GM18517 (cell line): ENCODE results near the gene SRGN.
"Not testable (repeated sequence)": the region's sequence is repeated elsewhere in the genome, so short reads cannot be mapped to it uniquely, and the experiment has no call there.

ENCODE experiments used
- ATAC-seq: cut with Tn5 transposase; IDR thresholded peaks from one replicate; pipeline ENCODE4 v1.9.1; 2021; ENCODE audit warnings: mild to moderate bottlenecking, moderate library complexity; ENCODE audit not compliant: unreplicated experiment

Gene SRGN, protein sequence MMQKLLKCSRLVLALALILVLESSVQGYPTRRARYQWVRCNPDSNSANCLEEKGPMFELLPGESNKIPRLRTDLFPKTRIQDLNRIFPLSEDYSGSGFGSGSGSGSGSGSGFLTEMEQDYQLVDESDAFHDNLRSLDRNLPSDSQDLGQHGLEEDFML

DNA sequence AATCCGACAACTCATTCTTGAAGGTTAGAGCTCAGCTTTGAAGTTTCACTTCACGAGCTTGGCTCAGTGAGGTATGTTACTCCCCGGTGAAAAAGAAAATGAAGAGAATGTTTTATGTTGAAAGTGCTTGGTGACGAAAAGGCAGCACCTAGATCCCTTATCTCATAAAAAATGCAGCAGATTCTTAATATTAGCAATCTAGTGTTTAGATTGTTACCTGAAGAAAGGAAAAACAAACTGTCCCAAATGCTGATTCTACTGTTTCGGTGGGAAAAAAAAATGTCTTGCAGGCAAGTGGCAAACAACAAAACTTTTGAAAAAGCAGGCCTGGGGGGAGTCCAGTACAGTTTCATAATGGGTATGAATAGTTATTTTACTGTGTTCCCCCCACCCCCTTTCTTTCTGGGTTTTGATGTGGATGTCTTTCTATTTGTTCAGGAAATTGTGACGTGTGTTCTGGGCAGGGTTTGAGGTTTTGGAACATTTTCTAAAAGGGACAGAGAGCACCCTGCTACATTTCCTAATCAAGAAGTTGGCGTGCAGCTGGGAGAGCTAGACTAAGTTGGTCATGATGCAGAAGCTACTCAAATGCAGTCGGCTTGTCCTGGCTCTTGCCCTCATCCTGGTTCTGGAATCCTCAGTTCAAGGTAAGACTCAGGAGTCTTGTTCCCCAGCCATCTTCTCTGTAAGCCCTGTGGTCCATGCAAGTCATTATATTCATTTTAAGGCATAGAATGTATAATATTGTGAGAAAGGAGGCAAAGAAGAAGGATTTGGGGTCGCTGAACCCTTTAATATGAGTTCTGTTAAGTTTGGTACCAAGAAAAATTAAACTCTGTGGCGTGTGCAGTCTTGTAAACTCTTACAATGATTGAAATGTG is at the start of gene SRGN:
Gene SRGN, plus strand, starts transcription at position 514 of the 881 bp plus-strand sequence. Its CDS starts 55 bp downstream, at position 569.
- ATAC-seq = peak; percentile 45

DNA sequence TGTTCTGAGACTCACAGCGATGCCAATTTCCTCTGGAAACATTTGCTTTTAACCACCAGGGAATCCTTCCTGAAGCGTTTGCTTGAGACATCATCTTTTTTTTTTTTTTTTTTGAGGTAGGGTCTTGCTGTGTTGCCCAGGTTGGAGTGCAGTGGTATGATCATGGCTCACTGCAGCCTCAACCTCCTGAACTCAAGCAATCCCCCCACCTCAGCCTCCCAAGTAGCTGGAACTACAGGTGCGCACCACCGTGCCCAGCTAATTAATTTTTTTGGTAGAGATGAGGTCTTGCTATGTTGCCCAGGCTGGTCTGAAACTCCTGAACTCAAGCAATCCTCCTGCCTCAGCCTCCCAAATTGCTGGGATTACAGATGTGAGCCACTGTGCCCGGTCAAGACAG is 47.0 kb upstream of the SRGN start:
- ATAC-seq = not testable (repeated sequence)

DNA sequence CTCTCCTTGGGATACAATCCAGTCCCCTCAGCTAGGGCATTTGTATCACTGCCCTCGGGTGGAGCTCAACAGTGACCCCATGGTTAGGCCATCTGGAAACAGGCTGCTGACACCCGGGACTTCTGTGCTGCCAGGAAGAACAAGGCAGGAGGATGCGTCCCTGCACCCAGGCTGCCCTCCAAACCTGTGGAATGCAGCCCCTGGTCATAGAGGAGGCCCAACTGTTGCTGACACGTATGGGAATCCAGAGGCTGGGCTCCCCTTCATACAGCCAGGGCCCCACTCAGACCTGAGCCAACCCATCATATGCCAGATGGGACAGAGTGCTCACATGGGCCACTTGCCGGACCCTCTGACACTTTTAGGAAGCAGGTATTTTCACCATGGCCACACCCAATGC is 45.5 kb upstream of the SRGN start:
- ATAC-seq = no peak

DNA sequence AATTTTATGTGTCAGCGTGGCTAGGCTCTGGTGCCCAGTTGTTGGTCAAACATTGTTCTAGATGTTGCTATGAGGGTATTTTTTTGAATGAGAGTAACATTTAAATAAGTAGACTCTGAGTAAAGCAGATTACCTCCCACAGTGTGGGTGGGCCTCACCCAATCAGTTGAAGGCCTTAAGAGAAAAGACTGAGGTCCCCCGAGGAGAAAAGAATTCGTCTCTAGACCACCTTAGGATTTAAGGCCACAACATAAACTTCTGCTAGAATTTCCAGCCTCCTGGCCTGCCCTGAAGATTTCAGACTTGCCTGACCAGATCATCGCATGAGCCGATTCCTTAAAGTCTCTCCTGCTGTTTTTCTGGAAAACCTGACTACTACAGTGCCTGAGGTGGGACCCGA is 45.1 kb upstream of the SRGN start:
- ATAC-seq = no peak

DNA sequence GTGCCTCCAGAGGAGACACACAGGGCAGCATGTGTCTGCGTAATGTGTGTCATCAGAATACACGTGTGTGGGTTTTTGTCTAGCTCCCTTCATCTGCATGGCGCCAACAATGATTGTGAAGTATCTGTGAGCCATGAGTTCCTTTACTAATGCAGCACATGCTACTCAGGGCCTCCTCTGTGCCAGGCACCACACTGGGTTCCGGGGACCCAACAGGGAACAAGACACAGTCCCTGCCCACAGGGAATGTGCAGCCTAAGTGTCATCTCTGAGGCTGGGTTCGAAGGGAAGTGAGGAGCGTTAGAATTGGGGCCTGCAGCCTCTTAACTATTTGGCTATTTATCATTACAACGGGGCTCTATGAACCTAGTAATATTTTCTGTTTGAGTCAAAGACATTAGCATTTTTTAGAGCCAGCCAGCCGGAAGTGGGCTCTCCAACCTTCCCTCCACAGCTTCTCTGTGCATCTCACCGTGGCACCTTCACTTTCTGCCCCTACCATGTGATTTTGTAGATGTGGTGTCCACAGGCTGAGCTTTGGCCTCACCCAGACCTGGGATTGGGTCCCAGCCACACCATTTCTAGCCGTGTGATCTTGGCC is 43.9 kb upstream of the SRGN start:
- ATAC-seq = peak; percentile 57

DNA sequence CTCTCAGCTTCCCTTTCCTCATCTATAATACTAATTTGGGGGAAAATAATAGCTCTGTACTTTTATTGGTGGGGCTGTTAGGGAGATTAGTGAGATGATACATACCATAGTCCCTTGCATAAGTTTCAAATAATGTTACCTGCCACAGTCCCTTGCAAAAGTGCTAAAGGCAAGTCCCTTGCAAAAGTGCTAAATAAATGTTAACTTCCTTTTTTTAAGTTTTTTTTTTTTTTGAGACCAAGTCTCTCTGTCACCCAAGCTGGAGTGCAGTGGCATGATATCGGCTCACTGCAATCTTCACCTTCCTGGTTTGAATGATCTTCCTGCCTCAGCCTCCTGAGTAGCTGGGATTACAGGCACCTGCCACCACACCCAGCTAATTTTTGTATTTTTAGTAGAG is 43.4 kb upstream of the SRGN start:
- ATAC-seq = peak; percentile 9

DNA sequence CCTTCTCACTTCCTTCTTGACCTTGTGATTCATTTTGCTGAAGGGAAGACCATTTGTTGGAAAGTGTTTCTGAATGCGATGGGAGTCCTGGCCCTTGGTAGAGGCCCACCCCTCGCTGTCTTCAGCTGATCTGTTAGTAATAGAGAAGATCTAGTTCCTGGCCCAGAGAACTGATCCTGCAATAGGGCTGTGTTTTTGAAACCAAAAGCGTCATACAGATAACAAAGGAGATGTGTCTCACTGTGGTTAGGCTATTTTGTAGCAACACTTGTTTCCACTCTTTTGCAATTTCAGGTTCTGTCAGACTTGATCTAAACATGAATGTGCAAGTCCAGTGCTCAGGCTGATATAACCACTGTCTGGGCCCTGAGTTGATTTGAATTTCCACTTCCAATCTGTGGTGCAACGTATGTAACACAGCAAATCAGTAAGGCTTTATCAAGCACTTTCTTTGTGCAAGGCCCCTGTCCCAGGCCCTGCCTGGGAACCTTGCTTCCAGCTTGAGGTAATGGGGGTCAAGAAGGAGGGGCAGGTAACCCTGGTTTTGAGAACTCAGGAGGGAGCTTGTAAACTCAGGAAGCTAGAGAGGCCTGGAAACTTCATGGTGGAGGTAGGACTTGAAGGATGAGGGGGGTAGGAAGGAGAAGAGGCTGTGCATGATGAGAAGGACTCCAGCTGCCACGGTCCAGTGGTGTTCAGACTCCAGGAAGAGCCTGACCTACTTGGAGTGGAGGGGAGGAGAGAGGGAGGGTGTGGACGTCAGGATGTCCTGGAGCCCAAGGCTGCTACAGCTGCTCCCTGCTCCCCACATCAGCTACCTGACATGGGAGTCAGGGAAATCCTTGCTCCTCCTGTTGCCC is 42.2 kb upstream of the SRGN start:
- peak; percentile 66 for ATAC-seq

DNA sequence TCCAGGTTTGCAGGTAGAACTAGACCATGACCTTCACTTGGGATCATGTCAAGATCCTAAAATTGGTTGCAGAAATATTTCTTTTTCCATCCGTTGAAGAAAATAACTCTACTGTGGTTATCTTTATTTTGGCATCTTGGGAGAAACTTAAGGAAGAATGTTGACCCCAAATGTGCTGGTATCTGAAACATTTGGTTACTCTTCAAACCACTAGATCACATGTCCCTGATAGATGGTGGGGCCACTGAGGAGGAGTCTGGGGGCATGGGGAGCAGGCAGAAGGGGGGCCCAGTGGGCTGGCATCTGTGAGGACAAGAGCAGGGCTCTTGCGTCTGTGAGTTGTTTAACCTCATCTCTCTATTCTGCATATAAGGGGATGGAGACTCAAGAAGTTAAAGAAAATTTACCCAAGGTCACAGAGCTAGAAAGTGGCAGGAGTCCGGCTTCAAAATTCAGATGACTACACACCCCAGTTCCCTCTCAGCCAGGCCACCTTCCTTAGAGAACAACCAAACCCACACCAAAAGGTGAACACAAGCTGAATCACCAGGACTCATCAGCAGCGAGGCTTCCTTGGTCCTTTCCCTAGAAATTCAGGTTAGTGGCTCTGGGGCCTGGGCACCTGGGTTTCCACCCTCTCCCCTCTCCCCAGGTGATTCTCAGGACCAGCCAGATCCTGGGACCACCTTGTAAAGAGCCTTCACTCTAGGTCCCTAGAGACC is 40.6 kb upstream of the SRGN start:
- no peak for ATAC-seq

DNA sequence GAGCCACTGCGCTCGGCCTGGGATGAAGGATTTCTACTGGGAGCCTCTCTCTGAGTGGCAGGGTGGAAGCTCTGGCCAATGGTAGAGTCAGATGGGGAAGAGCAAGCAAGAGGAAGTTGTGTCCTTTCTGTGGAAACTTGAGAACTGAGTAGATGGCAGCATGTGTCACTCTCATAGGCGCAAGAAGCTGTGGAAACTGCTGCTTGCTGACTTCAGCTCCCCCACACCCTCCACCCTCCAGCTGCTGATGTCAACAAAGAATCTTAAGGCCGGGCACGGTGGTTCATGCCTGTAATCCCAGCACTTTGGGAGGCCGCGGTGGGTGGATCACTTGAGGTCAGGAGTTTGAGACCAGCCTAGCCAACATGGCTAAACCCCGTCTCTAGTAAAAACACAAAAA is 39.8 kb upstream of the SRGN start:
- ATAC-seq = no peak

DNA sequence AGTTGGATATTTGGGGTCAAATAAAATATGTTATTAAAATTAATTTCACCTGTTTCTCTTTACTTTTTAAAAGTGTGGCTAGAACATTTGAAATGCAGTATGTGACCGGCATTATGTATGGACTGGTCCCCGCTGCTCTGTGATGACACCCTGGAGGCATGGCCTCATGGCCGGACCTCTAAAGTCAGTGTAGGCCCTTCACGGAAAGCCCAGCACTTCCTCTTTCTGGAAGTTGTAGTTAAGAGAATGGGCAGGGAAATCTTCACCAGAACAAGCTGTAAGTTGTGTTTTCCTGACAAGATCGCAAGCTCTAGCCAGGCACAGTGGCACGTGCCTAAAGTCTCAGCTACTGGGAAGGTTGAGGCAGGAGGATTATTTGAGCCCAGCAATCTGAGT is 38.3 kb upstream of the SRGN start:
- no peak for ATAC-seq

DNA sequence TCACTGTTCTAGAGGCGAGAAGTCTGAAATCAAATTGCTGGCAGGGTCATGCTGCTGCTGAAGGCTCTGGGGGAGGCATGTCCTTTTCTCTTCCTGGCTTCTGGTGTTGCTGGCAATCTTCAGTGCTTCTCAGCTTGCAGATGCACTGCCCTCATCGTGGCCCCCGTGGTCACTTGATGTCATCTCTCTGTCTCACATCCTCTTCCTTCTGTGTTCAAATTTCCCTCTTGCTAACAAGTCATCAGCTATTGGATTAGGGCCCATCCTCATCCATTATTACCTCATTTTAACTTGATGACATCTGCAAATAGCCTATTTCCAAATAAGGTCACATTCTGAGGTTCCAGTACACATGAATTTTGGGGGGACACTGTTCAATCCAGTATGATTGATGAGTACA is 36.6 kb upstream of the SRGN start:
- no peak for ATAC-seq

DNA sequence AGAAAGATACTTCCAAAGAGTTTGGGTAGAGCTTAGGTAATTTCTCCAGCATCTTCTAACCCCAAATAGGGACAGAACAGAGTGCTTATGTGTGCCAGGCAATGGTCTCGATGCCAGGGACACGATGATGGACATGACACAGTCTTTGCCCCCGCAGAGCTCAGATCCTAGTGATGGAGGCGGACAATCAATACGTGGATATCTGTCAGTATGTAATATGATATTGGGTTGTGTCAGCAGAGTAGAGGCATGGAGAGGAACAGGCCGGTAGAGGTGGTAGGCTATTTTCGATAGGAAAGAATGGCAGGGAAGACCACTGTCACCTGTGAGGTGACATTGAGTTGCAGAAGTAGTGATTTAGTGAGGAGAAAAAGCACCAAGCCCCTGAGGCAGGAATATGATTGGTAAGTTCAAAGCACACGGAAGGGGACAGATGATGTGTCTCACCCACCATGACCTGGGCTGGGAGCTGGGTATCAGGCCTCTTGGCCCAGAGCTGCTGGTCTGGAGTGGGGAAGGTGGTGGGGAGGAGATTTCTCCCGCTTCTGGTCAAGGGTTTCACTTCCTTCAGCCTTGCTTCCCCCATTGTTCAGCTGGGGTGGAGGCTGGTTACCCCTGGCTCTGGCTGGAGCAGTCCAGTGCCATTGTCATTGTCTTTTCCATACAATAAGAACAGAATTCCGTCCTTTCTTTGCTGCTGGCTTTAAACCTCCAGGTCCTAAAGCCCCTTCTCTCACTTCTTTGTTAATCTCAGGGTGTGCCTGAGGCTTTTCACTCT is 36.0 kb upstream of the SRGN start:
- ATAC-seq = no peak

DNA sequence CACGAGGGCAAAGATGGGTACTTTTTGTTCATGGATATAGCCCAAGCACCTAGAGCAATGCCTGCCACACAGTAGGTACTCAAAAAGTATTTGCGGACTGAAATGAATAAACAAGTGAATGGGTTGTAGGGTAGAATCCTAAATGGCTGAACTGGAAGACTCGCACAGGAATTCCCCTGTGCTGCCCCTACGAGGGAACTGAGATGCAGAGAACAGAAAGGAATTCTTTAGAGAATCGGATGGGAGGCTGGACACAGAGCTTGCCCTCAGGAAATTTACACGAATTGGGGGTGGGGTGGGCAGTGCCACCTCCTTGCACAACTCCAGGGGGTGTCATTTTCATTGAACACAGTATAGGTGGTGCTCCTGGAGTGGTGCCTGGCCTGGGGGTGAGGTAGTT is 35.2 kb upstream of the SRGN start:
- ATAC-seq = no peak

DNA sequence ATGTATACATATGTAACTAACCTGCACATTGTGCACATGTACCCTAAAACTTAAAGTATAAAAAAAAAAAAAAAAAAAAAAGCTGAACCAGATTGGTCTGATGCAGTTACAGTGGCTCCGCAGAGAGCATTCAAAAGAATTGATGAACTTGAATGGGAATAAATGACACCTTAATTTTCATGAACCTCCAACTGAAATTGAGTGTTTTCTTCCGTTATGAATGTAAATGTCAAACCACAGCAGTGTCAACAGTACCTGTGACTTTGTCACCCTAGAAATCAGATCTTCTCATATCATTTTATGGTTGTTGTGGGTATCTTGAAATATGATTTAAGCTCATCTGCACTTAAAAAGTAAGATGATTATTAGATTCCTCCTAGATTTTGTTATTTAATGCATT is 32.7 kb upstream of the SRGN start:
- no peak for ATAC-seq

DNA sequence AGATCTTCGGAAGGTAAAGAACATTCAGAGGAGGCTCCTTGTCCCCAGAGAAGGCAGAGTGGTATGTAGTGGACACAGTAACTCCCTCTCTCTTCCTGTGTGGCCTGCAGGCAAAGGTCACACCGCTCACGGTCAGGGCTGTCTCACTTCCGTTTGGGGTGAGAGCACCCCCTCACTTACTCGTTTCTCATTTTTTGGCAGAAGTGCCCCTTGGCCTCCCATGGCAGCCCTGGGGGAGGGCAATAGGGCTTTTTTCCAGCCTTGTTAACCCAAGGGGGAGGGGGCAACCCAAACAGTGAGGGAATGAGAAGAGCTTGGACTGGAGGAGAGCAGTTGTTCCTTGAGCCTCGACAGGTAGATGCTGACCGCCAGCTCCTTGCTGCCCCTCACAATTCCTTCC is 31.8 kb upstream of the SRGN start:
- no peak for ATAC-seq

DNA sequence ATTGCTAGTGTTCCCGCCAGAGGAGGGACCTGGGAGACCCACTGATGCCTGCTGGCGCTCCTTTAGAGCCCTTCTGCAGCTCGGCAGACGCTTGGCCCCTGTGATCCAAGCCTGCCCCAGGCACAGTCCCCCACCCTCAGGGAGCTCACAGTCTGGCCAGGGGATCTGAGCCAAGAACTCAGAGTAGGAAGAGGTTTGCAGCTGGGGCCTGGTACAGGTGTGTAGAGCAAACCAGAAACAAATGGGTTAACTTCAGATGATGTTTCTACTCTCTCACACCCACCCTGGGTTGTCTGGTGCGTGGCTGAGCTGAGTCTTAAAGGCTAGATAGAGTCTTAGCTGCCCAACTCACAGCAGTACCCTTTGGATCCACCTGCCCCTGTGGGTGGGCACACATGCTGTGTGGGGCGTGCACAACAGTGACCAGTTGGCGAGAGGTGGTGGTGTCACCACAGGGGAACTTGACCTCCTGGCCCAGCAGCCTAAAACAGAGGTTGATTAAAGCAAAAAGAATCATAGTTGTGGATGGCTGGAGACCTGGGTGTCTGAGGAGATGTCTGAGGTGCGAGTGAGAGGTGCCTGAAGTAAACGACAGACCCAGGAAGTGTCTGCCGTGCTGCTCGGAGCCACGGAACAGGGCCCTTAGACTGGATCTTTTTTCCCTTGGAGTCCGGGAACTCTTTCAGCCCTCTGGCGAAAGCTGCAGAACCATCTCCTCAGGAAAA is 31.2 kb upstream of the SRGN start:
- ATAC-seq = no peak

DNA sequence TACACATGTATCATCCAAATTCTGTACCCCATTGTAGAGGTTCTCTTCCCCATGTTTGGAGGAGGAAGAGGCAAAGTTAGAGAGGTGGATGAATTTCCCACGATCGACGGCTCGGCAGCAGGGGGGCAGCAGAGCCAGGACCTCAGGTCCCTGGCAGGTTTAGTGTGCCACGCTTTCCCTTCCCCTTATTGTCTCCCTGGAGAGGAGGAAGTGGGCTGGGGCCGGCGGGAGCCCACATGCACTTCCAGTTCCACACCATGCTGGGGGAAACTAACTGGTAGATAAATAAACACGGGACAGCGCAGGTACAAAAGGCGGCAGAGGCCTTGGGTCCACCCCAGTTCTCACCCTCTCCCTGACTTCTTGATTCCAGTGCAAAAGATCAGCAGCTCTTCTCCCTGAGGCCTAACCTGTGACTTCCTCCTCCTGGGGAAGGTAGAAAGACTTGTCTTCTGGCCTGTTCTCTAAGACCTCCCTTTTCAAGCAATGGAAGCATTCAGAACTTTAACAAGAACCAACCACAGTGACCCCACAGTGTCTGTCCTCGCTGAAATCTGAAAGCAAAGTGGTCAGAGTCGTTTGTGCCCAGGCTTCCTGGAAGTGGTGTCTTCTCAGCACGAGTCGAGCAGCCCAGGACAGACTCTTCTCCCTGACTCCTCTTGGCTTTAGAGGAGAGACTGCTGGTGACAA is 30.5 kb upstream of the SRGN start:
- no peak for ATAC-seq

DNA sequence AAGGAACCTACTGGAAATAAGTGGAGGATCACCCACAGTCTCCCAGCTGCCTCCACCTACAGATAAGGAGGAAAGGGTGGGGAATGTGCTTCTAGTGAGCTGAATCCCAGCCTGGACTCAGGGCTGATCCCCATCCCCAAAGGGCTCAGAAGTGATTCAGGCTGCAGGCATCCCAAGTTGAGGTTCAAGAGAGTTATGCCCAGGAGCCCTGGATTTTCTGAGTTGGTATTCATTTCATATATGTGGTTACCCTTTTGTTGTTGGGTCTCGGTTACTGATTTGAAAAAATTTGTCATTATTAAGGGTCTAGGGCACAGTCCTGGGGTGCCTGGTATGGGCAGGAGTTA is 30.0 kb upstream of the SRGN start:
- ATAC-seq = no peak
